Bone marrow (tissue), 2 donors: ENCODE results near the gene BBOF1.
"Not testable (repeated sequence)": the region's sequence is repeated elsewhere in the genome, so short reads cannot be mapped to it uniquely, and the experiment has no call there.

Source experiments
- DNase-seq, 2 donors: peaks; one replicate each; lab custom pipeline; 2025; lab: John Stamatoyannopoulos, UW

The BBOF1 gene, protein sequence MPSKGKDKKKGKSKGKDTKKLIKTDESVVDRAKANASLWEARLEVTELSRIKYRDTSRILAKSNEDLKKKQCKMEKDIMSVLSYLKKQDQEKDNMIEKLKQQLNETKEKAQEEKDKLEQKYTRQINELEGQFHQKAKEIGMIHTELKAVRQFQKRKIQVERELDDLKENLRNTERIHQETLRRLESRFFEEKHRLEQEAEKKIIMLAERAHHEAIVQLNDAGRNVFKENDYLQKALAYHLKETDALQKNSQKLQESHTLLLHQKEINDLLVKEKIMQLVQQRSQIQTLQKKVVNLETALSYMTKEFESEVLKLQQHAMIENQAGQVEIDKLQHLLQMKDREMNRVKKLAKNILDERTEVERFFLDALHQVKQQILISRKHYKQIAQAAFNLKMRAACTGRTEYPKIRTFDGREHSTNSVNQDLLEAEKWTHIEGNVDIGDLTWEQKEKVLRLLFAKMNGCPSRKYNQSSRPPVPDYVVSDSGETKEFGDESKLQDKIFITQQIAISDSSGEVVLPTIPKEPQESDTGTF

DNA sequence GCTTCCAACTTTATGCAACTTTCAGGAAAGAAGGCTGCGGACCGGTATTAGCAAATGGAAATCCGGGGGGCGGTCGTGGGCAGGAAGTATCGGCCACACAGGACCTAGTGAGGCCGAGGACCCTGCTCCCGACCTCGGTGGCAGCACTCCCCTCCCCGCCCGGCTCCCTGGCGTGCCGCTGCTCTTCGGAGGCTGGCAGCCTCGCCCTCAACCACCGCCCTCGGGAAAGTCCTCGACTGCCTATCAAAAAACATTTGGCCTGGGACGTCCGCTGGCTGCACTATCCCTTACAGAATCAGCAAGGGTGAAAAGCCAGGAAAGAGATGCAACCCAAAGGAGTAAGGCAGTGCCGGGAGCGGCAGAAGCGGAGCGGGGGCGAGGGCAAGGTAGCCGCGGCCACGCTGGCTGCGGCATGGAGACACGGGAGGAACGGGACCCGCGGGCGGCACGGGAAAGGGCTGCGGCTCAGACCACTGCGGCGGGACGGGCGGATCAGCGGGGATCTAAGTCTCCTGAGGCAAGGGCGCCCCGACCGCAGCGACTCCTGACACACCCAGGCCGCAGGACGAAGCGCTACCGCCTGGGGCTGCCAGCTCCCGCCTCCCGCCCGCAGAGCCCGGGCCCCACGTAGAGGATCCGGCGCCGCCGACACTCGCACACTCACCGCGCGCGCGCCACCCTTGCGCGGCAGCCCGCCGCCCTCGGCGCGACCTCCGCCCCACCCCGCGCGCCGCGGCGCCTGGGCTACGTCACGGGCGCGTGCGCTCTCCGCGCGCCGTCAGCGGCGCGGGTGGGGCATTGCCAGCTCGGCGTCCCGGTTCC is at the start of gene BBOF1, which contains the start of gene ENTPD5:
Gene BBOF1, plus strand, starts transcription at position 764 of the 822 bp plus-strand sequence. CDS start 130 bp downstream, outside the sequence.
Gene ENTPD5, minus strand, starts transcription at position 703 of the 822 bp plus-strand sequence. CDS start 31,186 bp downstream, outside the sequence.
- DNase-seq, result peak; percentile 64 to 65

DNA sequence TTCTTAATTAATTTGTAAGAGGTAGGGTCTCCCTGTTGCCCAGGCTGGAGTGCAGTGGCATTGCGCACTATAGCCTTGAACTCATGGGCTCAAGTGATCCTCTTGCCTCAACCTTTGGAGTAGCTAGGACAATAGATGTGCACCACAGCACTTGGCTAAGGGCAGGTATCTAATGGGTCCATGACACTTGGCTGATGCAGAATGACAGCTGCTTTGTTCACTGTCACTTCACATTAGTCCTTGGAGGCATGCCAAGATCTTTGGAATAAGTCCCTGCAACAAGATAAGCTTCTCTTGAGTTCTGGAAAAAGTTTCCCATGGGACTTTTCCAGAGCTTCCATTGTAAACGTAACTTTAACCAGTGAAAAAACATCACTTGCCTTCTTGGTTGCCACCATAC is 45.7 kb upstream of the BBOF1 start:
- DNase-seq, result no peak

DNA sequence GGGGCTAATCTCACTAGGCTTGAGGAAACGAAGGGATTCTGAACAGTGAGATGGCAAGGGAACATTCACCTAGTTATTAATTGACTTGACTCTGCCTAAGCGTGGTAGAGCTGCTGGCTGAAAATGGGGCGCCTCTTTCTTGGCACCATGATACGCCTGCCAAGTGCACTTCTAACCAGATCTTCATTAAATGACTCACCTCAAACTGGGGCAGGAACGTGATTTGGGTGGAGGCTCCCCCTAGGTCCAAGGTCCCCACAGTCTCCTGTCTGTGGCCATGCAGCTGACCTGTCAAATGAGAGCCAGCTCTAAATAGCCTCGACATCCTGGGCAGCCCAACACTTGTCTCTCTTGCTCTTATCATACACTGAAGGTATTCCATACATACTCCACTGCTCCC is 43.0 kb upstream of the BBOF1 start:
- DNase-seq, result no peak

DNA sequence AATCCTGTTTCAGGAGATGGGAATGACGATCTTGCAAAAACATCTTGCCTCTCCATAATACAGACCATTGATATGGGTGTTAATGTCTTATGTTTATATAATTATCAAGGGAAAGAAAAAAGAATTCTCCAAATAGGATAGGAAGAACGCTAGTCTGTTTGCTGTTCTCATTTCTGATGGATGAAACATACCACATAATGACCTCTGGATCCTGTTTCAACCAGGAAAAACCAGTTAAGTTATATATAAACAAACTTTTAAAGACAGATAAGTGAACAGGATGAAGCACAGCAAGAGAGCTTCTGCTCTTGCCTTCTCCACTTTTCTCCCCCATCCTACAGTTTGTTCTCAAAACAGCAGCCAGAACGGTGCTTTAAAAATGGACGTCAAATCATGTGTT is 41.3 kb upstream of the BBOF1 start:
- DNase-seq, result no peak

DNA sequence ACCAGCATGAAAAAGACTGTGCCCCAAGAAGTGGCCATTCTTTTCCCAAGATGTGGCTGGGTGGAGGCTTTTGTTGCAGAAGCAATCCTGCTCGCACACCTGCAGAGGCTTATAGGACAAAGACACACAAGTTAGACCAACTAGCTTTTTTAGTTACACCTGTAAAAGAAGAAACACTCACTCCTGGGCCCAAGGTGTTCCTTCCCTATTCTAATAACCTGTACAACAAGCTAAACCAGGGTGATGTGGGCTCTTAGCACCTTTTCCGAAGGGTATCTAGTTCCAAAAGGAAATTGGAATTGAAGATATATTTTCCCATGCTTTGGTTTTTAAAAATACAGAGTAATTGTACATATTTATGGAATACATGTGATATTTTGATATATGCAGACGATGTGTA is 31.1 kb upstream of the BBOF1 start:
- DNase-seq, result no peak

DNA sequence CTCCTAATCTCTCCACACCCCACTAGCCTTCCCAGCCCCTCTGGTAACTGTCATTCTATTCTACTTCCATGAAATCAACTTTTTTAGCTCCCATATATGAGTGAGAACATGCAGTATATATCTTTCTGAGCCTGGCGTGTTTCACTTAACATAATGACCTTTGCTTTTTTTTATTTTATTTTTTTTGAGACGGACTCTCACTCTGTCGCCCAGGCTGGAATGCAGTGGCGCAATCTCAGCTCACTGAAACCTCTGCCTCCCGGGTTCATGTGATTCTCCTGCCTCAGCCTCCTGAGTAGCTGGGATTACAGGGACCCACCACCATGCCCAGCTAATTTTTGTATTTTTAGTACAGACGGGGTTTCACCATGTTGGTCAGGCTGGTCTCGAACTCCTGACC is 30.5 kb upstream of the BBOF1 start:
- not testable (repeated sequence) for DNase-seq

DNA sequence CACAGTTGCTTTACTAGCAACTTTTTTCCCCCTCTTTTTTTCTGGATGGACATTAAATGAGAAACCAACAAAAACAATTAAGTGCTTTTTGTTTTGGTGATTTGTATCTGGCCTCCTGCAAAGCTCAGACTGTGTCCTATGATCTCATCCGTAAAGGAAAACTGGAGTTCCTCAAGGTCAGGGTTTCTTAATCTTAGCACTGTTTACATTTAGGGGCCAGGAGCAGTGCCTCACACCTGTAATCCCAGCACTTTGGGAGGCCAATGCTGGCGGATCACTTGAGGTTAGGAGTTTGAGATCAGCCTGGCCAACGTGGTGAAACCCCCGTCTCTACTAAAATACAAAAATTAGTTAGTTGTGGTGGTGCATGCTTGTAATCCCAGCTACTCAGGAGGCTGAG is 28.1 kb upstream of the BBOF1 start:
- DNase-seq, result no peak

DNA sequence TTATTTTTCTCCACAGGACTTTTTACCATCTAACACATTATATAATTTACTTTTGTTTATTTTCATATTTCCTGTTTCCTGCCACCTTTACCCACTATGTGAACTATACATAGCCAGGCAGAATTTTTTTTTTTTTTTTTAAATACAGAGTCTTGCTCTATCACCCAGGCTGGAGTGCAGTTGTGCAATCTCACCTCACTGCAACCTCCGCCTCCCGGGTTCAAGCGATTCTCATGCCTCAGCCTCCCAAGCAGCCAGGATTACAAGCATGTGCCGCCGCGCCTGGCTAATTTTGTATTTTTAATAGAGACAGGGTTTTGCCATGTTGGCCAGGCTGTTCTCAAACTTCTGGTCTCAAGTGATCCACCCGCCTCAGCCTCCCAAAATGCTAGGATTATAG is 24.2 kb upstream of the BBOF1 start:
- not testable (repeated sequence) for DNase-seq

DNA sequence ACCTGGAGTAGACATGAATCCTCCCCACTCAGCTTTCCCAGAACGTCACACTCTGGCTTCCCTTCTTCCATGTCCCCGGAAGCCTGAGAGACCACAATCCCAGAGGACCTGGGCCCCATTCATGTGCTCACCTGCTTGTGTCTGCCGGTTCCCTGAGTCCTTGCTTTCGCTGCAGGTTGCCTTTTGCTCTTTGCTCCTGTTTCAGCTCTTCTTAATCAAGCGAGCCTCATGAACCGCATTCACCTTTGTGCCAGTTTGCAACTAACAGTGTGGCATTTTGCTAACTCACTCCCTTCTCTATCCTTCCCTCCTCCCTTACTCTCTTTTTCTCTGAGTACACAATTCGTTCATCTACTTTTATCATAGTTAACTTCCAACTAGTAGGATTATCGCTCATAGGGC is 23.2 kb upstream of the BBOF1 start:
- no peak for DNase-seq

DNA sequence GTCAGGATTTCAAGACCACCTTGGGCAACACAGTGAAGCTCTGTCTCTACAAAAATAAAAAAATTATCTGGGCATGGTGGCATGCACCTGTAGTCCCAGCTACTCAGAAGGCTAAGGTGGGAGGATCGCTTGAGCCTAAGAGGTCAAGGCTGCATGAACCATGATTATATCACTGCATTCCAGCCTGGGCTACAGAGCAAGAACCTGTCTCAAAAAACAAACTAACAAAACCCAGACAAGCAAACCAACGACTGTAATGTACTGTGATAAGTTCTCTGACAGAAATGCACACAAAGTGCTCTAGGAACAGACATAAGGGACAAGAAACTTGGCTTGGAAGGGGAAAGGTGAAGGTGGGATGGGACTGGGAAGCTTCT is 22.4 kb upstream of the BBOF1 start:
- no peak for DNase-seq

DNA sequence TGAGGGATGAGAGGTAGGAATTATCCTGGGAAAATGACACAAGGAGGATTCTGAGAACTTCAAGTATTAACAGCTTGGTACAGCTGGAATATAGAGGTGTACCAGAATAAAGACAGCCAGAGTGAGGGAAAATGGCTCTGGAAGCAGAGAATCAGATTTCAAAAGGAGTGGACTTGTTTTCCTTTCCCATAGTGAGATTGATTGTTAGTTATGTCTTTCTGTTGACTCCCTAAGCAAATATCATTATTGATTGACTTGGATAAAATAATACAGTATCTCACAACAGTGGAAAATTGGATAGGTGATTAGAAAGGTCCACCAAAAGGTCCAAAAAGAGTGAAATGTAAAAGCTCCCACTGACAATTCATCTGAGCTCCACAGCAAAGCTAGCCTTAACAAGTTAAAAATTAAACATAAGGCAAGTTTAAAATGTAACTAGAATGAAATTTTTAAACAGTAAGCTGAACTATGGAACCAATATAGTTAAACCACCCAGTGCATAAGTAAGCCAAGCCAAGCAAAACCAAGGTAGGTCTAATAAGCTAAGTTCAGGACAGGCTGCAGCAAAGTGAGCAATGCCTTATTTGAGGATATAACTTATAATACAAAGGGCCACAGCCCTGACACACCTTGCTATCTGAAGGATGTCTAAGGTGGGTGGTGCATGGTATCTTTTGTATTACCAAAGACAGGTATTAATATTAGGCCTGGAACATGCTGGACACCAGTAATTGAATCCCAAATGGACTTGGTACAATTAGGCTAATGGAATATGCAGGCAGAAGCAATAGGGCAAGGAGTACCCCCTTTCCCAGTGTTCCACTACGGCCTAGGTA is 21.8 kb upstream of the BBOF1 start:
- DNase-seq, result no peak

DNA sequence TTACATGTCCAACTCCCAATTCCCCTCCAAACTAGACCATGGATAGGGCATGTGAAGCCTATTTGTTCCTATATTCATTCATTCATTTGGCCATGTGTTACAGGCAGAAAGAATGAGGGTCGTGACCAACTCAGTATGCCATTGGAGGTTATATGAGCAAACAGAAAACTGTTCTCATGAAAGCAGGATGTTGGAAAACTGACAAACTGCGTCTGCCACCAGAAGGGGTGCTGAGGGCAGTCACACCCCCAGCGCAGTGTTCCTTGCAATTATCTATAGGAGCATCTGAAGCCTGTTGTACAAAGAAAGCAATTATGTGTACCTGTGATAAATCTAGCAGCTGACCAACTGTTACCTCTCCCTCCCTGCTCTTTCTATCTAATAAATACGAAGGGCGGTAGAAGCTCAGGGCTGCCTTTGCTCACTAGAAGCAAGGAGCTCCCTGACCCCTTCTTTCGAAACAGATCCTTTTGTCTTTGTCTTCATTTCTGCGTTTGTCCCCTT is 21.2 kb upstream of the BBOF1 start:
- no peak for DNase-seq

DNA sequence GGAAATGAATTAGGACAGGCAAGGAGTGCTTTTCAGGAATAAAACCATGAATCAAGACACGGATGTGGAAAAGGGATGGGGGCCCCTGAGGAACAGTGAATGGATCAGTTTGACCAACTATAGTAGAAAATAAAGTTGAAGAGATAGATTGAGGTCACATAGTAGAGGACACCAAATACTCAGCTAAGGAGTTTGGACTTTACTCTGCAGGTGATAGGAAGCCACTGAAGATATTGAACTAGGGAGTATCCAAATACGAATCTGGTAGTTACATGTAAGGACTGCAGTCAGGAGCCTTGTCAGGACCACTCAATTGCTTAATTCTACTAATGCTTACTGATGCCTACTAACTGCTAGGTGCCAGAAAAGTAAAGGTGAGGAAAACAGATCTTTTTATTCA is 20.4 kb upstream of the BBOF1 start:
- no peak for DNase-seq

DNA sequence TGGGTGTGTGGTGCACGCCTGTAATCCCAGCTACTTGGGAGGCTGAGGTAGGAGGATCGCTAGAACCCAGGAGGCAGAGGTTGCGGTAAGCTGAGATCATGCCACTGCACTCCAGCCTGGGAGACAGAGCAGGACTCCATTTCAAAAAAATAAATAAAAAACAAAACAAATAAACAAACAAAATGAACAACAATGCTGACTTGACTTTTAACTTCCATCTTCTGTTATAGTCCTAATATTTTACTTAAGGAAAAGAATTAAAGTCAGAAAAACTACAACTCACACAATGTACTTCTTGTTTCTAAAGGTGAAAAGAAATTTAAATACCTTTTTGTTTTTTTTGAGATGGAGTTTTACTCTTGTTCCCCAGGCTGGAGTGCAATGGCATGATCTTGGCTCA is 13.5 kb upstream of the BBOF1 start:
- not testable (repeated sequence) for DNase-seq

DNA sequence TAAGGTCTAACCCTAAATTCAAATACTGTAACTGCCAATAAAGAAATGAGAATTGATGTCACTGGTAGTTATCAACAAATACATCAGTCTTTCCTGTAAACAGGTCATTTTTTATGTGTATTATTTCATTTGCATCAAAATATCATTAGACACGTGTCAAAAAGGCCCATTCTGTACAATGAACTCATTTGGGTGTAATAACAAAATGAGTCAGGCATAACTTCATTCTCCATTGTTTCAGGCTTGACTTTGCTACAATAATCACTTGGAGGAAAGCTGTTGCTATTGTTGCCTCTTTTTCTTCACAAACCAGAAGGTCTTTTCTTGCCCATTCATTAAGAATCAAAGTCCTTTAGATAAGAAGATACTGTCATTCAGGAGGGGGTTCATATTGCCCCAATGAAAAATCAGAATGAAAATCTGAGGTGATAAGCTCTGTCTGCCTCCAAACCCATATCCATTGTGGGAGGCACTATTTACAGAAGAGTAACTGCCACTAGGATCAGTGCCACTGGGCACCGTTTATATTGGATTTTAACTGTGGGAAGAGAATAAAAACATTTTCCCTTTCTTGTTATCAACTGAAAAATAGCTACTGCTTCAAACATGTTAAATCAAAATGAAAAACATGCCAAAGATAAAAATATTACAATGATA is 10.2 kb upstream of the BBOF1 start:
- no peak for DNase-seq

DNA sequence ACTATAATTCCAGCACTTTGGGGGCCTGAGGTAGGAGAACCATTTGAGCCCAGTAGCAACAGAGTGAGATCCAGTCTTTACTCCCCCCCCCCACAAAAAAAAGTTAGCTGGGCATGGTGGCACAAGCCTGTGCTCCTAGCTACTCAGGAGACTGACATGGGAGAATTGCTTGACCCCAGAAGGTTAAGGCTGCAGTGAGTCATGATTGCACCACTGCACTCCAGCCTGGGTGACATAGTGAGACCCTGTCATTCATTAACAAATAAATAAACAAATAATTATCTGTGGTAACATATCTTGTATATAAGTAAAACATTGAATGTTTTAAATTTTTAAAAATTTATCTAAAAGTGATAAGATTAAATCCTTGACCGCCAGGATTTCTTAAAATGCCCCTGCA is 4.8 kb upstream of the BBOF1 start:
- DNase-seq, result no peak

DNA sequence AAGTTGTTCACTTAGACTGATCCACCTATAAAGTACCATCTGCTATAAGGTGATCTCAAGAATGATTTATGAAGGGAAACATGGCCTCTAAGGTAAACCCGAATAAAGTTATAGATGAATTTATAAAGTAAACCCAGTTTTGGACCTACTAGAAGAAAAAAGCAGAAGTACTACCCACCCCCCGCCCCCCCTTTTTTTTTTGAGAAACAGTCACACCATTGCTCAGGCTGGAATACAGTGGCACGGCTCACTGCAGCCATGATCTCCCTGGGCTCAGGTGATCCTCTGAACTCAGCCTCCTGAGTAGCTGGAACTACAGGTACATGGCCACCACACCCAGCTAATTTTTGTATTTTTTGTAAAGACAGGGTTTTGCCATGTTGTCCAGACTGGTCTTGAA is 4.0 kb upstream of the BBOF1 start:
- peak in 1 of 2 donors; percentile 30 for DNase-seq

DNA sequence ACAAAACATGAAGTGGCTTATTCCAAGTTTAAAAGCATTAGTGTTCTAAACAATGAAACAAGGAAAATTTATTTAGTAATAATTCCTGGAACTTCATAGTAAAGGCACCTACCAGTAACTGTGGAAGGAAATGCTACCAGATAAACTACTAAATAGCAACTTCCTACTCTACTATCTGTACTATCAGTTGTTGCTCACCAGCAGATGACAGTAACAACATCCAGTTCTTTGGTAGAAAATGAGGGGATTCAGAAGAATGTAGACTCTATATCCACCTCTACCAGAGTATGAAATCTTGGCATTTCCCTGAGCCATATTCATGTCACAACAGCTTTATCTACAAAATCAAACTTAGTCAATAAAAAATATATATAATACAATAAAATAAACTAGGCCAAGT is 3.2 kb upstream of the BBOF1 start:
- no peak for DNase-seq

DNA sequence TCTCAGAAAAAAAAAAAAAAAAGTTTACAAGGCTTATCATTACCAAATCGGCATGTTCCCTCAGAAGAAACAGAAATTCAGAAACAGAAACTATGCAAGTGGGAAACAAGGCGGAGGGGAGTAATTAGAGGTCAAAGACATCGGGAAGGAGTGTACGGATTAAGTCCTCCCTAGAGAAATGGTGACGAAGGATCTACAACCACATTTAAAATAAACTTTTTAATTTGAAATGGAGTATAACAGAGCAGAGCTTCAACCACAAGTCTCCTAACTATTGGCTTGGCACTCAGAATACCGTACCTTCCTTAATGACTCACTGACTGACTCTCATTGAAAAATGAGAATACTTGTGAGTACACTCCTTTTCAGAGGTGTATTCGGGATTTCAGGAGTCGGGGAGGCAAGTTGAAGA is 969 bp upstream of the BBOF1 start:
- DNase-seq, result peak in 1 of 2 donors; percentile 3

DNA sequence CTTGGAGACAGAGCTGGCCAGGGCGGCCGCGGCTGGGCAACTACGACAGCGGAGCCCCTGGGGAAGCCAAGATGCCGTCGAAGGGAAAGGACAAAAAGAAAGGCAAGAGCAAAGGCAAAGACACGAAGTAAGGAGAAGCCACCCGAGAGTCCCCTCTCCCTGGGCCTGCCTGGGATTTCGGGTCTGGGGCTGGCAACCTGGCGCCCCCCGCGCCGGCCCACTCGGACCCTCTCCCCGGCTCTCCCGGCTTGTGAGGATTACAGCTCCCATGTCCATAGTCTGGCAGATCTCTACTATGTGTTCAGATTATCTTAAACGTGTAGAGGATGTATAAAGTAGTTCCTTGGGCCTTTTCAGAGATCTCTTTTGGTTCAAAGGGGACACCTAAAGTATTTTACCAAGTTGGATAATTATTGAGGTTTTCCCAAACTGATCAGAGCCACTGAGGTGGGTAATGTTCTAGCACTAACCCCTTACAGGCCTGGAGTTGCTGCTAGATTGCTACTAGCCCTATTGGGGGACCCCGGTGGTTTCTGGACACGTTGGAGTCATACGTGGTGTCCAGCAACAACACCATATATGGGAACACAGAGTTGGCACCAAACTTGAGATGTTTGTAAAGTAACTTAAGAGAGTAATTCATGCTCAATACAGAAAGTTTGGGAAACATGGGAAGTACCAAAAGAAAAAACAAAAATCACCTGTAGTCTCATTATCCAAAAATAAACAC is 424 bp downstream of the BBOF1 start:
- no peak for DNase-seq

DNA sequence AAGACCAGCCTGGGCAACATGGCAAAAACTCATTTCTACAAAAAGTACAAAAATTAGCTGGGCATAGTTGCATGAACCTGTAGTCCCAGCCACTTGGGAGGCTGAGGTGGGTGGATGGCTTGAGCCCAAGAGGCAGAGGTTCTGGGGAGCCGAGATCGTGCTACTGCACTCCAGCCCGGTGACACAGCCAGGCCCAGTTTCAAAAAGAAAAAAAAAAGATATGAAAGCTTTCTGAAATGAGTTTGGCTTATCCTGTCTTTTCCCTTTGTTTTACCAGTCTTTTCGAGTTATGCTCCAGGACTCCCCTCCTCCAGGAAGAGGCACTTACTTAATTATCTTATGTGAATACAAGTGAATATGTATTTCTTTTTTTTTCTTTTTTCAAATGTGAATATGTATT is 3.2 kb downstream of the BBOF1 start:
- DNase-seq, result no peak
